HepG2 (cell line): ENCODE measurements around the gene RNPEPL1. TPM values are rescaled to one million over a fixed set of nuclear protein-coding genes. Genes with fewer than 3 reads are reported as not detected.

Experiments
- CENPX ChIP-seq: sonication (generic); formaldehyde crosslinking; IDR thresholded peaks from 2 replicates; pipeline ENCODE4 v1.9.0; 2021; ENCODE audit warnings: mild to moderate bottlenecking, missing genetic modification reagents, moderate library complexity
- GMEB1 ChIP-seq: sonication (generic); formaldehyde crosslinking; IDR thresholded peaks from 2 replicates; pipeline ENCODE4 v1.5.1; 2020; ENCODE audit warnings: missing genetic modification reagents, mild to moderate bottlenecking, borderline replicate concordance
- RORA ChIP-seq: sonication (generic); formaldehyde crosslinking; IDR thresholded peaks from 2 replicates; pipeline ENCODE4 v1.5.0; 2020; ENCODE audit warnings: mild to moderate bottlenecking, missing genetic modification reagents, moderate library complexity
- RXRB ChIP-seq: IDR thresholded peaks from 2 replicates; pipeline ENCODE4 v1.6.1; 2016; ENCODE audit warnings: borderline replicate concordance, missing genetic modification reagents, missing compliant biosample characterization
- TBP ChIP-seq: sonication (generic); formaldehyde crosslinking; IDR thresholded peaks from 2 replicates; pipeline ENCODE4 v1.5.0; 2020; ENCODE audit warnings: missing genetic modification reagents
- TFAP4 ChIP-seq: sonication (generic); IDR thresholded peaks from 2 replicates; pipeline ENCODE4 v1.6.1; 2016; ENCODE audit warnings: low read depth, borderline replicate concordance
- ZBTB7B ChIP-seq: sonication (generic); formaldehyde crosslinking; IDR thresholded peaks from 2 replicates; pipeline ENCODE4 v1.4.0; 2020; ENCODE audit warnings: missing genetic modification reagents
- ZHX2 ChIP-seq, 2 experiments: sonication (generic) in 1 of 2; formaldehyde crosslinking in 1 of 2; IDR thresholded peaks; 2 replicates each; pipeline versions ENCODE4 v1.6.1 to v1.9.0; 2014 to 2022; ENCODE audit warnings: antibody characterized with exemption in 1 of 2, borderline replicate concordance in 1 of 2, inconsistent platforms in 1 of 2, low read depth in 1 of 2, missing genetic modification reagents in 1 of 2
- ZNF142 ChIP-seq: sonication (generic); formaldehyde crosslinking; IDR thresholded peaks from 2 replicates; pipeline ENCODE4 v1.4.0; 2020; ENCODE audit warnings: missing genetic modification reagents
- ZNF432 ChIP-seq: sonication (generic); formaldehyde crosslinking; IDR thresholded peaks from 2 replicates; pipeline ENCODE4 v1.5.0; 2020; ENCODE audit warnings: missing genetic modification reagents, mild to moderate bottlenecking, borderline replicate concordance
- ZNF766 ChIP-seq: sonication (generic); formaldehyde crosslinking; IDR thresholded peaks from 2 replicates; pipeline ENCODE4 v1.5.0; 2020; ENCODE audit warnings: missing genetic modification reagents, borderline replicate concordance
- polyA plus RNA-seq, 8 experiments: library from polyadenylated mRNA; depleted of rRNA in 3 of 8; stranded (reverse) in 7 of 8; unstranded in 1 of 8; fragments of >200 nt; fragmentation: Illumina TruSeq in 4 of 8; extraction: Trizol in 4 of 8; gene quantifications; 2 replicates each; pipeline versions ENCODE4 v1.2.1 to v1.2.3, GENCODE V29; 2011 to 2016; ENCODE audit warnings: low read depth in 4 of 8, missing spikeins in 1 of 8, mixed read lengths in 1 of 8; ENCODE audit not compliant: insufficient read depth in 1 of 8
- total RNA-seq, 5 experiments: library from RNA; depleted of rRNA; stranded (reverse); fragments of >200 nt; fragmentation: Illumina TruSeq; extraction: Trizol; gene quantifications; 2 replicates each; pipeline ENCODE4 v1.2.3, GENCODE V29; 2016; ENCODE audit warnings: low read depth in 1 of 5

The RNPEPL1 gene
- total and polyA plus RNA-seq, 2 of the 13 experiments (the other 11 are each of a cell fraction or from before 2014, with no cell fraction given): 13.0 to 18.0 TPM

GRCh38 chr2:240579771-240580614 is 11.7 kb downstream of the RNPEPL1 start (continued):
- TF ChIP-seq ZHX2 (IDR thresholded peaks at IDR 0.05; ENCODE audit: low read depth) (0 out of 2 replicates have a peak, but pooled peaks have one; percentile 3), ZHX2 (CRISPR knock-in tag; IDR thresholded peaks at IDR 0.05; ENCODE audit: borderline replicate concordance) (no peak), RXRB (CRISPR knock-in tag) (peak; percentile 73), ZNF142 (CRISPR knock-in tag) (peak; percentile 42; the same call in 1 of the 2 replicates), ZNF766 (CRISPR knock-in tag) (no peak), ZNF432 (CRISPR knock-in tag) (no peak), CENPX (CRISPR knock-in tag) (no peak), TFAP4 (peak; percentile 39; the same call in 1 of the 2 replicates), GMEB1 (peak; percentile 50; the same call in 1 of the 2 replicates), RORA (CRISPR knock-in tag) (no peak), TBP (CRISPR knock-in tag) (no peak), ZBTB7B (CRISPR knock-in tag) (peak; percentile 65)
